HuH-7.5 (cell line): Measurements from ENCODE around the gene PODNL1.
"Not testable (repeated sequence)": the region's sequence is repeated elsewhere in the genome, so short reads cannot be mapped to it uniquely, and the experiment has no call there.

ENCODE experiments used
- DNase-seq: peaks from one replicate; pipeline ENCODE4 v3.0.0; 2011; ENCODE audit warnings: low spot score

Gene PODNL1

GRCh38 chr19:13926010-13926409 is 12.2 kb downstream of the PODNL1 start:
- no peak for DNase-seq

GRCh38 chr19:13923194-13923987 is 14.8 kb downstream of the PODNL1 start:
- no peak for DNase-seq

GRCh38 chr19:13922118-13922517 is 16.1 kb downstream of the PODNL1 start:
- DNase-seq: not testable (repeated sequence)

GRCh38 chr19:13920940-13921747 is 17.1 kb downstream of the PODNL1 start:
- DNase-seq: no peak

- DNase-seq: no peak
Measured at GRCh38 chr19:13920524-13920923, 17.7 kb downstream of the PODNL1 start.

GRCh38 chr19:13918726-13919411 is 19.3 kb downstream of the PODNL1 start:
- DNase-seq: no peak

- DNase-seq: no peak
Measured at GRCh38 chr19:13917888-13918406, 20.3 kb downstream of the PODNL1 start.

- no peak for DNase-seq
Measured at GRCh38 chr19:13914777-13915176, 23.4 kb downstream of the PODNL1 start.

- no peak for DNase-seq
Measured at GRCh38 chr19:13913352-13913751, 24.9 kb downstream of the PODNL1 start.

GRCh38 chr19:13909430-13909829 is 28.8 kb downstream of the PODNL1 start:
- no peak for DNase-seq

GRCh38 chr19:13908674-13909073 is 29.5 kb downstream of the PODNL1 start:
- DNase-seq: no peak

- no peak for DNase-seq
Measured at GRCh38 chr19:13906910-13907309, 31.3 kb downstream of the PODNL1 start.

GRCh38 chr19:13906521-13906904 is 31.7 kb downstream of the PODNL1 start:
- no peak for DNase-seq

- DNase-seq: peak; percentile 98
Measured at GRCh38 chr19:13905634-13906520, 32.3 kb downstream of the PODNL1 start, which contains the start of the genes BRME1 and CC2D1A. Gene BRME1, minus strand, starts transcription at chr19:13906117. Its CDS starts 1,225 bp downstream, at chr19:13904892. Gene CC2D1A, plus strand, starts transcription at chr19:13906201. Its CDS starts 241 bp downstream, at chr19:13906442.

- DNase-seq: no peak
Measured at GRCh38 chr19:13902993-13903555, 35.1 kb downstream of the PODNL1 start.

- no peak for DNase-seq
Measured at GRCh38 chr19:13899912-13900584, 38.2 kb downstream of the PODNL1 start.

GRCh38 chr19:13899393-13899792 is 38.8 kb downstream of the PODNL1 start:
- no peak for DNase-seq

GRCh38 chr19:13896227-13896626 is 42.0 kb downstream of the PODNL1 start:
- no peak for DNase-seq

- DNase-seq: no peak
Measured at GRCh38 chr19:13894552-13894951, 43.7 kb downstream of the PODNL1 start.

- no peak for DNase-seq
Measured at GRCh38 chr19:13892870-13893269, 45.3 kb downstream of the PODNL1 start.
